WTC11 (cell line): ENCODE data around the gene MARK2.
"Not testable (repeated sequence)": the region's sequence is repeated elsewhere in the genome, so short reads cannot be mapped to it uniquely, and the experiment has no call there.

ENCODE experiments used
- CREB1 ChIP-seq: sonication (generic); formaldehyde crosslinking; IDR thresholded peaks from 2 replicates; pipeline ENCODE4 v1.8.0; 2023; ENCODE audit warnings: mild to moderate bottlenecking, missing genetic modification reagents
- ZNF671 ChIP-seq: fragments of 250-450 bp; sonication (Bioruptor Pico); IDR thresholded peaks from 2 replicates; pipeline ENCODE4 v1.8.0; 2021; ENCODE audit warnings: mild to moderate bottlenecking
- TF ChIP-seq, protein P1 (sequence below): fragments of 200-600 bp; IDR thresholded peaks from 2 replicates; pipeline ENCODE4 v1.8.0; 2022; ENCODE audit warnings: antibody characterized with exemption
- TF ChIP-seq, protein P2 (sequence below): sonication (generic); formaldehyde crosslinking; IDR thresholded peaks from 2 replicates; pipeline ENCODE4 v1.8.1; 2023; ENCODE audit warnings: mild to moderate bottlenecking, missing genetic modification reagents, borderline replicate concordance

DNA sequence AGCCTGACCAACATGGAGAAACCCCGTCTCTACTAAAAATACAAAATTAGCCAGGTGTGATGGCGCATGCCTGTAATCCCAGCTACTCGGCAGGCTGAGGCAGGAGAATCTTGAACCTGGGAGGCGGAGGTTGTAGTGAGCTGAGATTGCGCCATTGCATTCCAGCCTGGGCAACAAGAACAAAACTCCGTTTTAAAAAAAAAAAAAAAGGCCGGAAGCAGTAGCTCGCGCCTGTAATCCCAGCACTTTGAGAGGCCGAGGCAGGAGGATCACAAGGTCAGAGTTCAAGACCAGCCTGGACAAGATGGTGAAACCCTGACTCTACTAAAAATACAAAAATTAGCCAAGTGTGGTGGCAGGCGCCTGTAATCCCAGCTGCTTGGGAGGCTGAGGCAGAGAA lies 28.5 kb upstream of the MARK2 start:
- not testable (repeated sequence) for TF ChIP-seq CREB1, ZNF671 (CRISPR knock-in tag)
- TF ChIP-seq, protein P1, sequence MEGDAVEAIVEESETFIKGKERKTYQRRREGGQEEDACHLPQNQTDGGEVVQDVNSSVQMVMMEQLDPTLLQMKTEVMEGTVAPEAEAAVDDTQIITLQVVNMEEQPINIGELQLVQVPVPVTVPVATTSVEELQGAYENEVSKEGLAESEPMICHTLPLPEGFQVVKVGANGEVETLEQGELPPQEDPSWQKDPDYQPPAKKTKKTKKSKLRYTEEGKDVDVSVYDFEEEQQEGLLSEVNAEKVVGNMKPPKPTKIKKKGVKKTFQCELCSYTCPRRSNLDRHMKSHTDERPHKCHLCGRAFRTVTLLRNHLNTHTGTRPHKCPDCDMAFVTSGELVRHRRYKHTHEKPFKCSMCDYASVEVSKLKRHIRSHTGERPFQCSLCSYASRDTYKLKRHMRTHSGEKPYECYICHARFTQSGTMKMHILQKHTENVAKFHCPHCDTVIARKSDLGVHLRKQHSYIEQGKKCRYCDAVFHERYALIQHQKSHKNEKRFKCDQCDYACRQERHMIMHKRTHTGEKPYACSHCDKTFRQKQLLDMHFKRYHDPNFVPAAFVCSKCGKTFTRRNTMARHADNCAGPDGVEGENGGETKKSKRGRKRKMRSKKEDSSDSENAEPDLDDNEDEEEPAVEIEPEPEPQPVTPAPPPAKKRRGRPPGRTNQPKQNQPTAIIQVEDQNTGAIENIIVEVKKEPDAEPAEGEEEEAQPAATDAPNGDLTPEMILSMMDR, result not testable (repeated sequence)
- TF ChIP-seq, protein P2, sequence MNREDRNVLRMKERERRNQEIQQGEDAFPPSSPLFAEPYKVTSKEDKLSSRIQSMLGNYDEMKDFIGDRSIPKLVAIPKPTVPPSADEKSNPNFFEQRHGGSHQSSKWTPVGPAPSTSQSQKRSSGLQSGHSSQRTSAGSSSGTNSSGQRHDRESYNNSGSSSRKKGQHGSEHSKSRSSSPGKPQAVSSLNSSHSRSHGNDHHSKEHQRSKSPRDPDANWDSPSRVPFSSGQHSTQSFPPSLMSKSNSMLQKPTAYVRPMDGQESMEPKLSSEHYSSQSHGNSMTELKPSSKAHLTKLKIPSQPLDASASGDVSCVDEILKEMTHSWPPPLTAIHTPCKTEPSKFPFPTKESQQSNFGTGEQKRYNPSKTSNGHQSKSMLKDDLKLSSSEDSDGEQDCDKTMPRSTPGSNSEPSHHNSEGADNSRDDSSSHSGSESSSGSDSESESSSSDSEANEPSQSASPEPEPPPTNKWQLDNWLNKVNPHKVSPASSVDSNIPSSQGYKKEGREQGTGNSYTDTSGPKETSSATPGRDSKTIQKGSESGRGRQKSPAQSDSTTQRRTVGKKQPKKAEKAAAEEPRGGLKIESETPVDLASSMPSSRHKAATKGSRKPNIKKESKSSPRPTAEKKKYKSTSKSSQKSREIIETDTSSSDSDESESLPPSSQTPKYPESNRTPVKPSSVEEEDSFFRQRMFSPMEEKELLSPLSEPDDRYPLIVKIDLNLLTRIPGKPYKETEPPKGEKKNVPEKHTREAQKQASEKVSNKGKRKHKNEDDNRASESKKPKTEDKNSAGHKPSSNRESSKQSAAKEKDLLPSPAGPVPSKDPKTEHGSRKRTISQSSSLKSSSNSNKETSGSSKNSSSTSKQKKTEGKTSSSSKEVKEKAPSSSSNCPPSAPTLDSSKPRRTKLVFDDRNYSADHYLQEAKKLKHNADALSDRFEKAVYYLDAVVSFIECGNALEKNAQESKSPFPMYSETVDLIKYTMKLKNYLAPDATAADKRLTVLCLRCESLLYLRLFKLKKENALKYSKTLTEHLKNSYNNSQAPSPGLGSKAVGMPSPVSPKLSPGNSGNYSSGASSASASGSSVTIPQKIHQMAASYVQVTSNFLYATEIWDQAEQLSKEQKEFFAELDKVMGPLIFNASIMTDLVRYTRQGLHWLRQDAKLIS, result not testable (repeated sequence)
